Activated T-cell treated with anti-CD3 and anti-CD28 coated beads for 24 hours (primary cell): ENCODE measurements around the gene ZNF236.
A peak's percentile ranks its signal among the peaks of the same experiment; 100 is the strongest.

Experiments used
- DNase-seq: peaks from one replicate; pipeline ENCODE4 v3.0.0-alpha.2; 2020; ENCODE audit warnings: low read depth

Gene ZNF236

DNA sequence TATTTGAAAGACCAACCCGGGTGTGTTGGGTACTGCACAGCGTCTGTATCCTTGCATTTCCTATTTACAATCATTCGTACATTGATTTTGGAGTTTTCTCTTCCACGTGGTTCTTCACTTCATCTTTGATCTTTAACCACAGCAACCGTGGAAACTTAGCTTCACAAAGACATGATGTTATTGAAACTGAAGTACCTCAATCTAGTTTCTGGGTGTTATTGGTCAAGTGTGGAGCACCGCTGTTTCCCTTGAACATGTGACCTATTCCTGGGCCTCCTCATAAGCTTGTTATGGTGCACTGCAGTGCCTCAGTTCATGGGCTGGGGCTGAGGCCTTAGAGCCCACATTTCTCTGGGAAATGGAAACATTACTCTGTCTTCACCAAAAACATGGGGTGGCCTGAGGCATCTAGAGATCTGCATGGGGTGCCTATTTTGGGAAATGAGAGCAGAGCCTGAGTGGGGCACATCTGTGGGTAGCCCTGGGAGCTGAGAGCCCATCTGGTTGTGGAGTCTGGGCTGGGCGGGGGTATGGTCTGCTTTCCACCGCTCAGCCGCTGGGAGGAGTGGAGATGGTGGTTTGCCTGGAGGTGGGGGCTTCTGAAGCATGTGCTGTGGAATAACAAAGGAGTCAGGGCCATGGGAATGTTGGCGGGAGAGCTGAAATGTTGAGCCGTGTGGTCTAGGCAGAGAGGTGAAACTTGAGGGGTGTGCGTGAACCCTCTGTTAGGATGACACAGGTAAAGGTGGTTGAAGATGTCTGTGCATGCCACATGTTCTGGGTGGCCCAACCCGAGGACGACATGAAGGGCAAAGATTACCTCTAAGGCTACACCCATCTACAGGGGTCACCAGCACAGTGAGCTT lies 37.4 kb downstream of the ZNF236 start:
- DNase-seq: no peak

GRCh38 chr18:76860411-76860810 lies 38.1 kb downstream of the ZNF236 start:
- no peak for DNase-seq

DNA sequence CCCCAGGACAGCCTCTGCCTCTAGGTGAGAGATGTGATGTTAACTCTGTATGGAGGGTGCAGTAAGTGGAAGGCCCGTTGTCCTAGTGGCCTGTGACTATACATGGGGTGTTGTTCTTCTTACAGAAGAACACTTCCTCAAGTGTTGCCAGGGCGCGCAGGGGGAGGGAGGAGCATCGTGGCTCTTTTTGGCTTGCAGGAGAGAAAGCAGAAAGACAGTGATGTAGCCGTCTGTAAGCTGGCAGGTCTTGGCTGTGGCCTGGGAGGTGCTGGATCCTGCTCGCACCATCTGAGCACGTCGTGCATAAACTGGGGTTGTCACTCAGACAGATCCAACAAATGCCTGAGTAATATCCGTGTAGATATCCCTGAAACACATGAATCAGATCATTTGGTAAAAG lies 44.3 kb downstream of the ZNF236 start:
- DNase-seq: no peak

DNA sequence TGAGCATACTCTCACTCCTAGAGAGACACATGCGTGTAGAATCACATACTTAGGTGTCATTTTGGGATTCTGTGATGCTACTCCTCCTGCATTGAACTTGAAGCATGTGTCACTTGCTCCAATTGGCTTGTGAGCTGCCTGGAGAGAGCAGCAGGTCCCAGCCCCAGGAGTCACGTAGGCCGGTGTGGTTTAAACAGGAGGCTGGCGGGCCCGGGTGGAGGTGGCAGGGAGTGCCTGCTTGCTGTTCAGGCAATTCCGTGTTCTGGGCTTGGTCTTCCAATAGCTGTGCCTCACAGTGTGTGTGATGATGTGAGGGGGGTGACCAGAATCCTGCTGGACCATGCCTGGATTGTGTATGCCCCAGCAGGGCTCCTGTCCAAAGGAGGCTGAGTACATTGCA lies 51.0 kb downstream of the ZNF236 start:
- no peak for DNase-seq

GRCh38 chr18:76873713-76874112 lies 51.4 kb downstream of the ZNF236 start:
- DNase-seq: no peak

GRCh38 chr18:76874642-76875389 lies 52.5 kb downstream of the ZNF236 start:
- peak; percentile 7 for DNase-seq

DNA sequence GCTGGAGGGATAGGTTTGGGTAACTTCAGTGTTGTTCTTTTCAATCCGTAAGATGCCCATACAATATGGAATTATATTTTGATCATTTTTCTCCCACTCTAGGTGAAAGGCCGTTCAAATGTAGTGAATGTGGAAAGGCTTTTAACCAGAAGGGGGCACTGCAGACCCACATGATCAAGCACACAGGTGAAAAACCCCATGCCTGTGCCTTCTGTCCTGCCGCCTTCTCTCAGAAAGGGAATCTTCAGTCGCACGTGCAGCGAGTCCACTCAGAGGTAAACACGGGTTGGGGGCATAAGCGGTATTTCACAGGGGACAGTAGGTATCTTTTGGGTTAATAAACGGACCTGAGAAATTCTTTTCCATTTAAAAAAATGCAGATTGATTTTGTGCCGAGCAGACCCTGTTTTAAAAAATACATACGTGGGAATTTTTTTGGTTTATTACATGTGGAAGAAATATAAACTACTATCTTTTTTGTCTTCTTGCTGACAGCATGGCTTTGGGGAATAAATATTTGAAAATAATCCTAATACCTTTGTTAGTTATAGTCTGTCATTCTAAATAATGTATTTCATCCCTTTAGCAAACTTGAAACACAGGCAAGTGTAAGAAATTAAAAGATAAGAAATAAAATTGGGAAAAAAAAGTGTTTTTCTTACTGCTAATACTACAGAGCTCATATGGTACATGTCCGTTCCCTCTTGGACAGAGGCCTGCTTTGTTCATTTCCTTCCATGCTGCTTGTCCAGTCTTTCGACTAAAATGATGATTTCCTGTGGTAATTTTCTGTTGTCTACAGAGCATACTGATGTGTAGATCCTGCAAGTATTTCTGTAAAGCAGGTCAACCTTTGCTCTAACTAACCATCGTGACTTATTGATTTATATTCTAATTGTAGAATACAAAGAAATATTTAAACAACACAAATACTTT lies 53.3 kb downstream of the ZNF236 start:
- DNase-seq: no peak

DNA sequence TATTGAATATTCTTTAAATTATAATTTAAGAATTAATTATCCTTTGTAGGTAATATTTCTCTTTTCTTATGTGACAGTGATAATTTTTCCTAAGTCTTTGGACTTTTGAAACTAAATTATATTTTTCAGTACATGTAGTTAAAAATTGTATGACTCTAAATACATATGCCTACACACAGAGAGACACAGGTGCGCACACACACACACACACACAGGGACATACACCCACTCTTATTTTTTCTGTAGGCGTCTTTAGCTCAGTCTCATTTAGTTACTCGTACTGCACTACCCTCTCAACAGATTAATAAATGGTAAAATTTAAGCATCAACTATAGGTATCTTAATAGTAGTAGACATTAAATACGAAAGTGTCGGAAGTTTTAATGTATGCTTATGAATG lies 56.1 kb downstream of the ZNF236 start:
- no peak for DNase-seq

DNA sequence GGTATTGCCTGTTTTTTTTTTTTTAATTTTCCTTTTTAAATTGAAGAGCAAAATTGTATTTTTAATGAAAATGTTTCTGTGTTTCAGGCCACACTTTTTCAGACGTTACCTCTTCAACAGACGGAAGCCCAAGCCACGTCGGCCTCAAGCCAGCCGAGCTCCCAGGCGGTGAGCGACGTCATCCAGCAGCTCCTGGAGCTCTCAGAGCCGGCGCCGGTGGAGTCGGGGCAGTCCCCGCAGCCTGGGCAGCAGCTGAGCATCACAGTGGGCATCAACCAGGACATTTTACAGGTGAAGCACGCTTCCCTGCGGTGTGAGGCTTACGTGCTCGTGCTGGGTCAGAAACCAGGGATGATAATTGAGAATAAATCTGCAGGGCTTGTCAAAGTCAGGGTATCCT lies 57.7 kb downstream of the ZNF236 start:
- no peak for DNase-seq

DNA sequence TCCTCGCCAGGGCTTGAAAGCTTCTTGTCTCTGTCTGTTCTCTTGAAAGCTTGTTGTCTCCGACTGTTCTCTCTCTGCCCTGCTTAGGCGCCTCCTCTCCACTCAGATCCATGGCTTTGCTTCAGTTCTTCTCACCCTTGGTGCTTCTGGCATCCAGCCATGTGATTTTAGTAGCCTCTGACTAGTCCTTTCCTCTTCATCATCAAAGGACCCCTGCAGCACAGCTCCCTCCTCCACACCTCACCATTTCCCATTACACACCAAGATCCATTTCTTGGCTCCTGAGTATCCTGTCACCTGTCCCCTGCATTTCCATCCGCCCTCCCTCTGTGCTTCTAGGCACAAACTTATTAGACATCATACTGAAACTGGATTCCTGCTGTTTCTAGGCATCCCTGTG lies 59.4 kb downstream of the ZNF236 start:
- DNase-seq: no peak

GRCh38 chr18:76882146-76882545 lies 59.8 kb downstream of the ZNF236 start:
- DNase-seq: no peak

GRCh38 chr18:76885001-76885400 lies 62.6 kb downstream of the ZNF236 start:
- DNase-seq: no peak

DNA sequence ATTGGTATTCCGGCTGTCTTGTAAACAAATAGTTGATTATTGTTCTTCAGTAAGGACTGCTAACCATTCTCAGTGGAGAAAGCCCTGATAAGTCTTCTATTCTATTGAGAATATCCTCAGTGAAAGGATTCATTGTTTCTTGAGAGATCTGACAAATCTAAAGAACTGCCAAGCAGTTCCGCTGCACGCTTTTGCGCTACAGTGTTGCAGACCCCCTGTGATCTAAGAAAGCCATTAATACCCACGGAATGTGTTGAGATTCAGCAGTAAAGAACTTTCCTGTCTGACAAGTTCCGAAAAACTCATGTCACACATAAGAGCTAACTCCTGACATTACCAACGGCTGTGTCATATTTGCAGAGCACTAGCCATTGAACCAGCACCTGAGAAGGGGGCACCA lies 63.8 kb downstream of the ZNF236 start:
- no peak for DNase-seq

DNA sequence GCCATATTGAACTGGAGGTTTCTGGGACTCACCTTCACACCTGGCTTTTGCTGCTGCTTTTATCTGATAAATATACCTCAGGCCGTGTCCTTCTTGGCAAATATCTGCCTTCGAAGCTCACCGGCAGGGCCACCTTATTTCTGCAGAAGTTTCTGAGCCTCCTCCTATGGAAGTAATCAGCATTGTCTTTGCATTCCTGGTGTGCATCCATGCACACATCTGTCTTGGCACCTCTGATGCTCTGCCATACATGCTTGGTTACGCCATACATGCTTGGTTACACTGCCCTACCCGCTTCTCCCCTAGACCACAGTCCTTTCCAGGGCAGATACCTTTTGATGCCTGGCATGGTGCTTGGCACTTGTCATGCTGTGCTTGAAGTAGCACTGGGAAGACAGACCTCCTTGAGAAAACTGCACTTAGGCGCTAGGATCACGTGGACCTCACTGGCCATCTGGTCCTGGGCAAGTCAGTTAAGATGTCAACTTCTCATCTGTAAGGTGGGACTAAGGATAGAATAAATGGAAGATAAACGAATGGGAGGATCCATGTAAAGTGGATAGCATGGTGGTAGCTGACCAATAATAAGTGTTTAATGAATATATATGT lies 66.8 kb downstream of the ZNF236 start:
- DNase-seq: no peak

DNA sequence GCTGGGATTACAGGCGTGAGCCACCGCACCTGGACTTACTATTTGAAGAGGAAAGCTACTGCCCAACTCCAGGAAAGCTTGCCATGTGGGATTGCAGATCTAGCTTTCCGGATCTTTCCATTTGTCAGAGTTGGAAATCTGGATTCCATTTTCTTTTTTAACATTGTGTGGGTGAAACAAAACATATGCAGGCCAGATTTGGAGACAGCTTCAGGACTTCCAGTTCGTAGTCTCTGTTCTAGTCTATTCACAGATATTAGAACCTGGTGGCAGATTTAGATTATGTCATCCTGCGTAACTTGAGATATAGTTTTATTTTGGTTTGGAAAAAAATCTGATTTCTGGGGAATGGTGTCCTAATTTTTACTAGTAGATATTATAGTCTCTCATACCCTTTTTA lies 70.5 kb downstream of the ZNF236 start:
- DNase-seq: no peak

DNA sequence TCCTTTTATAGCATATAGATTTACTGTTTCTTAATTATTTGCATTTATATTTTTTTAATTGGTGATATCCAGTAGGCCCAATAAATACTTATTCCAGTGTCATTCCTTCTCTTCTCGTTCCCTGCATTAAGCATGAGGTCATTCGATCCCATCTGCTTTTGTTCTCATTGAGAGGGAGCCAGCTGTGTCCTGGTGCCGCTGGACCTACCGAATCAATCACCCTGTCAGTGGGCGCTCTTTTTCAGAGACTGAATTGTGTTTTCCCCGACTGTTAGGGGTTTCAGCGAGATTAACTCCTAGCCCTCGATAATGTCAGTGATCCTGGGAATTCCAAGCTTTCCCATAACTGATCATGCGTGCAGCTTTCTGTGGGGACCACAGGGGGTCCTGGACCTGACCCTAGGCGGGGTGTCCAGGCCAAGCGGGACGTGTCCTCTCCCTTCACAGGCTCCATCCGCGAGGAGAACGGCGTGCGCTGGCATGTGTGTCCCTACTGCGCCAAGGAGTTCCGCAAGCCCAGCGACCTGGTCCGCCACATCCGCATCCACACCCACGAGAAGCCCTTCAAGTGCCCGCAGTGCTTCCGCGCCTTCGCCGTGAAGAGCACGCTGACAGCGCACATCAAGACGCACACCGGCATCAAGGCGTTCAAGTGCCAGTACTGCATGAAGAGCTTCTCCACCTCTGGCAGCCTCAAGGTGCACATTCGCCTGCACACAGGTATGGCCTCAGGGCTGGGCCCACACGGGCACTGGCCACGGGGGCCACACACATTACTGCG lies 72.4 kb downstream of the ZNF236 start:
- DNase-seq: no peak

- DNase-seq: no peak
These were observed 73.1 kb downstream of the ZNF236 start for GRCh38 chr18:76895498-76895897.

DNA sequence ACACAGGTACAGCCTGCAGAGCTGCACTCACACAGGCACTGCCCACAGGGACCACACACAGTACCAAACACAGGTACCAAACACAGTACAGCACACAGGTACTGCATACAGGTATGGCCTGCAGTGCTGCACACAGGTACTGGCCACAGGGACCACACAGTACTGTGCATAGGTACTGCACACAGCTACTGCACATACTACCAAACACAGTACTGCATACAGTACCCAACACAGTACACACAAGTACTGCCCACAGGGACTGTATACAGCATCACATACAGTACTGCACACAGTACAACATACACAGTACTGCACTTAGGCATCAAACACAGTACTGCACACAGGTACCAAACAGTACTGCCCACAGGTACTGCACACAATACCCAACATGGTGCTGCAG lies 74.3 kb downstream of the ZNF236 start:
- DNase-seq: no peak

GRCh38 chr18:76897257-76897656 lies 74.9 kb downstream of the ZNF236 start:
- no peak for DNase-seq

DNA sequence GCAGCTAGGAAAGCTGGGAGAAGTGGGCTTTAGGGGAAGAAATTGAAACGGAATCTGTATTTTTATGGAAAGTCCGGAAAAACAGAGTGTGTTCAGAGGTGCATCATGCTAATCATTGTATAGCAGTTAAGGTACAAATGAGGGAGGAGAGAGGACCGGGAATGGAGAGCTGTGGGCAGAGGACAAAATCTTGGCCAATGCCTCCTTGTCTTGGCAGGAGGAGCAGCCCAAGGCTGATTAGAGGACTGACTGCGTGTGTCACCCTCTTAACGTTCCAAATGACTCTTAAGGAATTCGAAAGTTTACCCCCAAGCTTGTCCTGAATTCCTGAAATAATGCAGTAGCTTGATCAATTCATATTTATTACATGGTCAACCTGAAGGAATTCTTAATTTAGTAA lies 81.0 kb downstream of the ZNF236 start:
- DNase-seq: no peak

GRCh38 chr18:76905821-76906220 lies 83.5 kb downstream of the ZNF236 start:
- no peak for DNase-seq
